ENCODE data around the gene CTNNA1.

GRCh38 chr5:138946831-138947560, 193.8 kb downstream of the CTNNA1 start:
- TF ChIP-seq, protein P1, sequence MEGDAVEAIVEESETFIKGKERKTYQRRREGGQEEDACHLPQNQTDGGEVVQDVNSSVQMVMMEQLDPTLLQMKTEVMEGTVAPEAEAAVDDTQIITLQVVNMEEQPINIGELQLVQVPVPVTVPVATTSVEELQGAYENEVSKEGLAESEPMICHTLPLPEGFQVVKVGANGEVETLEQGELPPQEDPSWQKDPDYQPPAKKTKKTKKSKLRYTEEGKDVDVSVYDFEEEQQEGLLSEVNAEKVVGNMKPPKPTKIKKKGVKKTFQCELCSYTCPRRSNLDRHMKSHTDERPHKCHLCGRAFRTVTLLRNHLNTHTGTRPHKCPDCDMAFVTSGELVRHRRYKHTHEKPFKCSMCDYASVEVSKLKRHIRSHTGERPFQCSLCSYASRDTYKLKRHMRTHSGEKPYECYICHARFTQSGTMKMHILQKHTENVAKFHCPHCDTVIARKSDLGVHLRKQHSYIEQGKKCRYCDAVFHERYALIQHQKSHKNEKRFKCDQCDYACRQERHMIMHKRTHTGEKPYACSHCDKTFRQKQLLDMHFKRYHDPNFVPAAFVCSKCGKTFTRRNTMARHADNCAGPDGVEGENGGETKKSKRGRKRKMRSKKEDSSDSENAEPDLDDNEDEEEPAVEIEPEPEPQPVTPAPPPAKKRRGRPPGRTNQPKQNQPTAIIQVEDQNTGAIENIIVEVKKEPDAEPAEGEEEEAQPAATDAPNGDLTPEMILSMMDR (IDR thresholded peaks at IDR 0.05; ENCODE audit: low read depth, low read length, poor library complexity, severe bottlenecking): no peak
- TF ChIP-seq EZH2phosphoT487 (IDR thresholded peaks at IDR 0.05; ENCODE audit: borderline replicate concordance, low read length): no peak
